ENCODE results near the gene TCP11. TPM values are rescaled to one million over a fixed set of nuclear protein-coding genes. Genes with fewer than 3 reads are reported as not detected.

The TCP11 gene
- total RNA-seq, 1 experiment from 2014 or later = not detected

- no TSS peak for BruUV-seq (replicated peaks)
Observed at GRCh38 chr6:35093783-35094182, 47.4 kb downstream of the TCP11 start.

GRCh38 chr6:35093118-35093445, 48.1 kb downstream of the TCP11 start:
- H3K27ac ChIP-seq (ENCODE audit: low read length) = no peak overlapping the region
- POLR2A ChIA-PET = interaction anchor here (0.6 kb wide), 1 partner anchor 410 kb away, joined by 3 read pairs; no protein-coding TSS in a partner anchor
- in situ Hi-C loops (cut with HindIII; ENCODE audit: low pct_unique_long_range_greater_than_20kb, low sequenced_read_pairs) (no loop called here), intact Hi-C loops (cut with micrococcal nuclease; ENCODE audit: unreplicated experiment) (no loop called here)
- TF ChIP-seq REST (IDR thresholded peaks at IDR 0.05; ENCODE audit: insufficient read depth in 1 of 2, low read depth in 2 of 2, low read length in 1 of 2) = no peak
- no peak for TF ChIP-seq CTCF (IDR thresholded peaks at IDR 0.05)
- TF ChIP-seq TCF7L2 (IDR thresholded peaks at IDR 0.05; ENCODE audit: low read depth, low read length) = no peak
- no peak for TF ChIP-seq SIN3A (IDR thresholded peaks at IDR 0.05; ENCODE audit: borderline replicate concordance, insufficient read depth, low read depth, low read length)
- no peak for TF ChIP-seq POLR2AphosphoS5 (IDR thresholded peaks at IDR 0.05; ENCODE audit: low read depth, low read length)
- H3K36me3 ChIP-seq (ENCODE audit: control insufficient read depth, insufficient read depth, low read length) = no peaks in the 10 kb centered on the region
- H3K4me3 ChIP-seq (ENCODE audit: low read depth in 2 of 2, low read length in 2 of 2) = no peak overlapping the region
- DNase-seq (ENCODE audit: low read depth, low spot score) (no peak), ATAC-seq (no peak)
- 0 out of 2 replicates have a peak, but pooled peaks cover 3% of the 10 kb centered on the region for H3K4me1 ChIP-seq (ENCODE audit: control insufficient read depth, insufficient read depth, low read length)
- CTCF ChIA-PET = interaction anchor here (0.6 kb wide), 2 partner anchors 28 to 295 kb away, joined by 7 to 13 read pairs; no protein-coding TSS in a partner anchor
- no peaks in the 10 kb centered on the region for H3K27me3 ChIP-seq (ENCODE audit: control insufficient read depth, insufficient read depth, low read length)
- no peaks in the 10 kb centered on the region for H3K9me3 ChIP-seq (ENCODE audit: control insufficient read depth, insufficient read depth, low read depth, low read length)
- no TSS peak for BruUV-seq (replicated peaks)

More at GRCh38 chr6:35093783-35094182, 47.4 kb downstream of the TCP11 start:
- Histone ChIP-seq H3K36me3 (ENCODE audit: control insufficient read depth, insufficient read depth, low read length) (no peaks in the 10 kb centered on the region), H3K27ac (ENCODE audit: low read length) (no peak overlapping the region), H3K27me3 (ENCODE audit: control insufficient read depth, insufficient read depth, low read length) (no peaks in the 10 kb centered on the region), H3K4me1 (ENCODE audit: control insufficient read depth, insufficient read depth, low read length) (0 out of 2 replicates have a peak, but pooled peaks cover 3% of the 10 kb centered on the region), H3K9me3 (ENCODE audit: control insufficient read depth, insufficient read depth, low read depth, low read length) (no peaks in the 10 kb centered on the region), H3K4me3 (ENCODE audit: low read depth in 2 of 2, low read length in 2 of 2) (no peak overlapping the region)
- no peak for ATAC-seq
- TF ChIP-seq REST (IDR thresholded peaks at IDR 0.05; ENCODE audit: insufficient read depth in 1 of 2, low read depth in 2 of 2, low read length in 1 of 2) = no peak
- TF ChIP-seq SIN3A (IDR thresholded peaks at IDR 0.05; ENCODE audit: borderline replicate concordance, insufficient read depth, low read depth, low read length) = no peak
- TF ChIP-seq TCF7L2 (IDR thresholded peaks at IDR 0.05; ENCODE audit: low read depth, low read length) = no peak
- no peak for TF ChIP-seq CTCF (IDR thresholded peaks at IDR 0.05)
- TF ChIP-seq POLR2AphosphoS5 (IDR thresholded peaks at IDR 0.05; ENCODE audit: low read depth, low read length) = no peak
- ChIA-PET CTCF (interaction anchor here (0.6 kb wide), 1 partner anchor 294 kb away, joined by 13 read pairs; no protein-coding TSS in a partner anchor), POLR2A (no interaction called here)
- DNase-seq (ENCODE audit: low read depth, low spot score) = no peak
- intact Hi-C loops (cut with micrococcal nuclease; ENCODE audit: unreplicated experiment) (no loop called here), in situ Hi-C loops (cut with HindIII; ENCODE audit: low pct_unique_long_range_greater_than_20kb, low sequenced_read_pairs) (no loop called here)
